WTC11 (cell line): ENCODE results near the gene ADAM19.

Source experiments
- CREM ChIP-seq: sonication (generic); formaldehyde crosslinking; IDR thresholded peaks from 2 replicates; pipeline ENCODE4 v1.8.1; 2022; ENCODE audit warnings: mild to moderate bottlenecking, missing genetic modification reagents, moderate library complexity
- CTCF ChIP-seq: fragments of 200-600 bp; IDR thresholded peaks from 2 replicates; pipeline ENCODE4 v1.8.0; 2022; ENCODE audit warnings: antibody characterized with exemption
- IRF2 ChIP-seq: sonication (generic); formaldehyde crosslinking; IDR thresholded peaks from 2 replicates; pipeline ENCODE4 v1.8.0; 2022; ENCODE audit warnings: low read depth, missing genetic modification reagents, borderline replicate concordance
- NFYB ChIP-seq: sonication (generic); formaldehyde crosslinking; conservative IDR thresholded peaks from 2 replicates; pipeline ENCODE4 v1.8.0; 2022; ENCODE audit warnings: low read depth, missing genetic modification reagents
- SMAD3 ChIP-seq: sonication (generic); formaldehyde crosslinking; IDR thresholded peaks from 2 replicates; pipeline ENCODE4 v1.8.0; 2022; ENCODE audit warnings: missing genetic modification reagents, mild to moderate bottlenecking, borderline replicate concordance
- TF ChIP-seq, protein P1 (sequence below): sonication (generic); formaldehyde crosslinking; conservative IDR thresholded peaks from 2 replicates; pipeline ENCODE4 v1.8.1; 2022; ENCODE audit warnings: mild to moderate bottlenecking, missing genetic modification reagents

- TF ChIP-seq, protein P1, sequence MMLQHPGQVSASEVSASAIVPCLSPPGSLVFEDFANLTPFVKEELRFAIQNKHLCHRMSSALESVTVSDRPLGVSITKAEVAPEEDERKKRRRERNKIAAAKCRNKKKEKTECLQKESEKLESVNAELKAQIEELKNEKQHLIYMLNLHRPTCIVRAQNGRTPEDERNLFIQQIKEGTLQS (CRISPR knock-in tag), result no peak
- TF ChIP-seq IRF2 (CRISPR knock-in tag) (no peak), SMAD3 (CRISPR knock-in tag) (no peak), CTCF (no peak), NFYB (CRISPR knock-in tag) (no peak), CREM (CRISPR knock-in tag) (no peak)
Measured at GRCh38 chr5:157457391-157457790, 118.2 kb downstream of the ADAM19 start.
